K562 (cell line): ENCODE measurements around the gene CBX2. TPM values are rescaled to one million over a fixed set of nuclear protein-coding genes. Genes with fewer than 3 reads are reported as not detected.

ENCODE experiments used
- ATAC-seq: fragments of 200-7000 bp; cut with Tn5 transposase; 3 replicates; pipeline ENCODE4 v1.9.1; 2020; ENCODE audit warnings: moderate library complexity
- BruUV-seq: library from RNA; stranded (reverse); fragments of 400-500 nt; replicated peaks from 2 replicates; lab custom pipeline; 2021; lab: Mats Ljungman, UMichigan
- CTCF ChIA-PET: fragments of 300-600 bp; formaldehyde crosslinking; extraction: SDS; loops from one replicate; lab custom pipeline; 2021; ENCODE audit warnings: low intra/inter-chr PET ratio; lab: Yijun Ruan, JAX
- POLR2A ChIA-PET: fragments of 300-600, 350-650 bp; sonication (Branson Sonifier 250); formaldehyde crosslinking; extraction: SDS; loops from one replicate; lab custom pipeline; 2021; ENCODE audit warnings: antibody characterized with exemption, inconsistent platforms; lab: Yijun Ruan, JAX
- DNase-seq, 4 experiments: peaks; one replicate each; pipeline versions ENCODE4 v3.0.0 to v3.0.0-alpha.2; 2011 to 2018; ENCODE audit warnings: low spot score in 3 of 4, mixed read lengths in 3 of 4; ENCODE audit errors: extremely low read depth in 1 of 4
- FAIRE-seq: peaks from 2 replicates; lab custom pipeline; 2011; peaks lifted over from hg19 to GRCh38; lab: Jason Lieb, UNC
- H2AFZ ChIP-seq: 2 replicates; pipeline ENCODE4 v1.6.0; 2011; ENCODE audit warnings: low read depth, low read length, control low read depth, inconsistent platforms
- H3K27ac ChIP-seq: fragments of 200-600 bp; 3 replicates; pipeline ENCODE4 v1.8.0; 2011; ENCODE audit warnings: low read depth, mild to moderate bottlenecking, control low read depth, inconsistent platforms, low read length, moderate library complexity, mixed read lengths; ENCODE audit errors: extremely low read depth
- H3K27me3 ChIP-seq, 2 experiments: fragments of 300-600 bp in 1 of 2; 2 replicates in 1 of 2; 3 replicates in 1 of 2; pipeline versions ENCODE4 v1.6.0 to v1.8.0; 2011; ENCODE audit warnings: inconsistent platforms in 2 of 2, low read length in 2 of 2, mild to moderate bottlenecking in 1 of 2, mixed read lengths in 1 of 2, moderate library complexity in 1 of 2; ENCODE audit not compliant: control insufficient read depth in 2 of 2, insufficient read depth in 2 of 2
- H3K36me3 ChIP-seq: fragments of 300-600 bp; 3 replicates; pipeline ENCODE4 v1.8.0; 2011; ENCODE audit warnings: mild to moderate bottlenecking, low read length, inconsistent platforms; ENCODE audit not compliant: control insufficient read depth, insufficient read depth
- H3K4me1 ChIP-seq, 2 experiments: fragments of 200-600 bp in 1 of 2; replicated peaks in 1 of 2; 2 replicates in 1 of 2; 3 replicates in 1 of 2; pipeline versions ENCODE4 v1.5.1 to v1.8.0; 2011; ENCODE audit warnings: inconsistent platforms in 2 of 2, low read length in 2 of 2, mild to moderate bottlenecking in 1 of 2, mixed read lengths in 1 of 2, moderate library complexity in 1 of 2; ENCODE audit not compliant: control insufficient read depth in 2 of 2, insufficient read depth in 2 of 2
- H3K4me2 ChIP-seq: 2 replicates; pipeline ENCODE4 v1.6.1; 2011; ENCODE audit warnings: low read length, control low read depth, inconsistent platforms, mixed read lengths; ENCODE audit not compliant: insufficient read depth
- H3K4me3 ChIP-seq: fragments of 200-600 bp; sonication (generic), shearing (Covaris generic); 2 replicates; pipeline ENCODE4 v1.5.1; 2016; ENCODE audit warnings: control low read depth, inconsistent platforms
- H3K79me2 ChIP-seq: fragments of 200-600 bp; 3 replicates; pipeline ENCODE4 v1.8.0; 2011; ENCODE audit warnings: low read length, inconsistent platforms; ENCODE audit not compliant: control insufficient read depth, insufficient read depth
- H3K9ac ChIP-seq, 2 experiments: 2 replicates each; pipeline versions ENCODE4 v1.6.0 to v1.6.1; 2011; ENCODE audit warnings: low read depth in 2 of 2, low read length in 2 of 2, control low read depth in 1 of 2, inconsistent platforms in 1 of 2, mild to moderate bottlenecking in 1 of 2, mixed read lengths in 1 of 2; ENCODE audit not compliant: insufficient read depth in 1 of 2
- H3K9me1 ChIP-seq: one replicate; pipeline ENCODE4 v1.6.0; 2011; ENCODE audit warnings: inconsistent platforms, mild to moderate bottlenecking, low read length, moderate library complexity; ENCODE audit not compliant: control insufficient read depth, insufficient read depth
- H3K9me3 ChIP-seq: replicated peaks from 2 replicates; pipeline ENCODE4 v1.5.1; 2011; ENCODE audit warnings: low read depth, low read length, inconsistent platforms; ENCODE audit not compliant: control insufficient read depth, insufficient read depth
- H4K20me1 ChIP-seq: replicated peaks from 2 replicates; pipeline ENCODE4 v1.6.1; 2011; ENCODE audit warnings: low read length, inconsistent platforms, mixed read lengths; ENCODE audit not compliant: control insufficient read depth, insufficient read depth
- ZC3H4 ChIP-seq: sonication (generic); formaldehyde crosslinking; IDR thresholded peaks from 2 replicates; pipeline ENCODE4 v1.9.0; 2021; ENCODE audit warnings: missing genetic modification reagents, borderline replicate concordance
- ZNF507 ChIP-seq: conservative IDR thresholded peaks from 2 replicates; pipeline ENCODE4 v1.6.1; 2017; ENCODE audit warnings: missing genetic modification characterization, missing compliant biosample characterization
- ZNF740 ChIP-seq, 3 experiments: fragments of 200-800 bp in 1 of 3; sonication (Bioruptor generic) in 1 of 3; sonication (generic) in 1 of 3; formaldehyde crosslinking in 1 of 3; IDR thresholded peaks; 2 replicates each; pipeline versions ENCODE4 v1.6.1 to v1.8.0; 2016 to 2022; ENCODE audit warnings: mild to moderate bottlenecking in 2 of 3, missing compliant biosample characterization in 2 of 3, missing genetic modification characterization in 2 of 3, missing genetic modification reagents in 1 of 3
- WGBS: fragments of 100-300 bp; shearing (Covaris generic); methylation state at CpG from one replicate; pipeline ENCODE4 v1.1.6; 2016; ENCODE audit warnings: low coverage, mixed read lengths; ENCODE audit not compliant: insufficient coverage; ENCODE audit errors: missing lambda C conversion rate; 5-methylcytosine and 5-hydroxymethylcytosine counted together
- in situ Hi-C: fragments of 300-500 bp; cut with MboI; formaldehyde crosslinking; loops from 4 replicates; pipeline ENCODE4 v1.15.0; 2018; ENCODE audit warnings: inconsistent platforms, mixed read lengths
- intact Hi-C: fragments of 100-400 bp; cut with micrococcal nuclease; formaldehyde crosslinking; loops from 2 replicates; pipeline ENCODE4 v1.14.2; 2022
- polyA plus RNA-seq, 8 experiments: library from polyadenylated mRNA; depleted of rRNA in 4 of 8; stranded (reverse) in 5 of 8; unstranded in 3 of 8; fragments of >200 nt; fragmentation: Nextera tagmentation in 2 of 8; fragmentation: Illumina TruSeq in 1 of 8; extraction: Ambion mirVana in 2 of 8; extraction: Trizol in 1 of 8; gene quantifications; 2 replicates each; pipeline versions ENCODE4 v1.2.1 to v1.2.3, GENCODE V29; 2011 to 2014; ENCODE audit warnings: inconsistent platforms in 1 of 8, missing spikeins in 1 of 8
- total RNA-seq, 7 experiments: library from RNA; depleted of rRNA in 6 of 7; stranded (reverse); fragments of >200 nt in 6 of 7; fragmentation: Illumina TruSeq in 2 of 7; extraction: Trizol in 2 of 7; gene quantifications; 2 replicates each; pipeline versions ENCODE4 v1.2.1 to v1.2.3, GENCODE V29; 2011 to 2021; ENCODE audit warnings: low replicate concordance in 1 of 7

The CBX2 gene
- total and polyA plus RNA-seq, 9 of the 15 experiments (the other 6 are each of a cell fraction or from before 2014, with no cell fraction given): 0.66 to 26.9 (median 13.9) TPM

- WGBS: 87% methylated on average over 22 of the region's 43 CpGs
- ATAC-seq: no peak
- H3K27me3 ChIP-seq: no peaks in the 10 kb centered on the region
- no peaks in the 10 kb centered on the region for H4K20me1 ChIP-seq
- in situ Hi-C loops: no loop called here
- ChIA-PET CTCF (no interaction called here), POLR2A (interaction anchor here (0.7 to 18.8 kb wide), 3 partner anchors 7 to 101 kb away, joined by 3 to 386 read pairs (median 18); partner anchors contain the start of gene CBX4)
- BruUV-seq: no TSS peak
- no peaks in the 10 kb centered on the region for H3K9me1 ChIP-seq
- no peak for DNase-seq
- intact Hi-C loops: loop anchor here (5.0 kb wide), 1 partner anchor 178 kb away; no protein-coding TSS in a partner anchor
- H3K4me2 ChIP-seq: no peak overlapping the region
- H3K9ac ChIP-seq: peak overlapping the region; percentile 31 to 55; a peak in 2 of 4 replicates
- H2AFZ ChIP-seq: no peak overlapping the region
- H3K79me2 ChIP-seq: no peaks in the 10 kb centered on the region
- H3K4me1 ChIP-seq: peaks cover 36 to 77% of the 10 kb centered on the region in 2 experiments
- H3K36me3 ChIP-seq: no peaks in the 10 kb centered on the region
- H3K4me3 ChIP-seq: no peak overlapping the region
- no peaks in the 10 kb centered on the region for H3K9me3 ChIP-seq
- FAIRE-seq: no peak
- TF ChIP-seq ZC3H4 (CRISPR knock-in tag): 0 out of 2 replicates have a peak, but pooled peaks have one; percentile 59
- TF ChIP-seq ZNF507: no peak
- 0 out of 2 replicates have a peak, but pooled peaks have one; percentile 35 for TF ChIP-seq ZNF740 (CRISPR knock-in tag; IDR thresholded peaks at IDR 0.05)
- peak in 1 of 2 experiments; percentile 85; a peak in 1 of 4 replicates for TF ChIP-seq ZNF740 (tag; IDR thresholded peaks at IDR 0.05)
- H3K27ac ChIP-seq: peak overlapping the region; percentile 84; the same call in 2 of the 3 replicates
Measured at GRCh38 chr17:79814127-79814973, 36.4 kb downstream of the CBX2 start.
